ENCODE measurements around the gene PRM2.

- TF ChIP-seq, protein P1, sequence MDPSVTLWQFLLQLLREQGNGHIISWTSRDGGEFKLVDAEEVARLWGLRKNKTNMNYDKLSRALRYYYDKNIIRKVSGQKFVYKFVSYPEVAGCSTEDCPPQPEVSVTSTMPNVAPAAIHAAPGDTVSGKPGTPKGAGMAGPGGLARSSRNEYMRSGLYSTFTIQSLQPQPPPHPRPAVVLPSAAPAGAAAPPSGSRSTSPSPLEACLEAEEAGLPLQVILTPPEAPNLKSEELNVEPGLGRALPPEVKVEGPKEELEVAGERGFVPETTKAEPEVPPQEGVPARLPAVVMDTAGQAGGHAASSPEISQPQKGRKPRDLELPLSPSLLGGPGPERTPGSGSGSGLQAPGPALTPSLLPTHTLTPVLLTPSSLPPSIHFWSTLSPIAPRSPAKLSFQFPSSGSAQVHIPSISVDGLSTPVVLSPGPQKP (IDR thresholded peaks at IDR 0.05; ENCODE audit: low read depth, low read length) = no peak
- TF ChIP-seq POLR2A (IDR thresholded peaks at IDR 0.05; ENCODE audit: low read length) (no peak), REST (IDR thresholded peaks at IDR 0.05) (no peak)
- TF ChIP-seq, protein P2, sequence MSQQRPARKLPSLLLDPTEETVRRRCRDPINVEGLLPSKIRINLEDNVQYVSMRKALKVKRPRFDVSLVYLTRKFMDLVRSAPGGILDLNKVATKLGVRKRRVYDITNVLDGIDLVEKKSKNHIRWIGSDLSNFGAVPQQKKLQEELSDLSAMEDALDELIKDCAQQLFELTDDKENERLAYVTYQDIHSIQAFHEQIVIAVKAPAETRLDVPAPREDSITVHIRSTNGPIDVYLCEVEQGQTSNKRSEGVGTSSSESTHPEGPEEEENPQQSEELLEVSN (IDR thresholded peaks at IDR 0.05; ENCODE audit: borderline replicate concordance, low read depth) = no peak
Observed at GRCh38 chr16:11306997-11307638, 30.8 kb upstream of the PRM2 start.

All from A549 (cell line).